ENCODE data around the gene ILF2. TPM values are rescaled to one million over a fixed set of nuclear protein-coding genes. Genes with fewer than 3 reads are reported as not detected.

ILF2 gene
- polyA plus RNA-seq, 1 donor, result 152 TPM

DNA sequence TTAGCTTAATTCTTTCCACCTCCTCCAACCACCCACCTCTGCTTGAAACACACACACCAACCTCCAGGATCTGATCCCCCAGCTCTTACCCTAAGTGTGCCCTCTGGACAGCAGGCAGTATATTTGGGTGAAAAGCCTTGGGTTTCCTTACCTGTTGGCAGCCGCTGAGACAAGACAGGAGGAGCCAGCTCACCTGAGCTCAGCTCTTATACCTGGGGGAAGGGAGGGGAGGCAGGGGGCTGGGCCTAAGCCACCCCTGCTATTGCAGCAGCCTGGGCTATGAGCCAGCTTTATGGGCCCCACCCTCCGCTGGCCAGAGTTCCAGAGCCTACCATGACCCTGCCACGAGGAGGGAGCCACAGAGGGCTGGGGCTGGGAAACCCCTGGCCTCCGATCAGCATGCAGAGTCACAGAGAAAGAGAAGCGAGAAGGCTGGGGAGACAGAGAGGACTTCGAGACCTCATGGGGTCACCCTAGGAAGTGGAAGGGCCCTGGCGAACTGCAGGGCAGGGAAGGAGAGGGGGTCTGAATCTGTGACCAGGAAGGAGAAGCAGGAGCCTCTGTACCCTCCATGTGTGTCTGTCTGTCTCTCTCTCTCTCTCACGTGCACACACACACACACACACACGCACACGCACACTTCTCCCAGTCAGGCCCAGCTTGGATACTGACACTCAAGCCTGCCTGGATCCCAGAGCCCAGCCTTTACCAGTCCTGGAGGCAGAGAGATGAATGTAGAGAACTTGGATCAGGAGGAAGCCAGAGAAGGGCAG, 54.5 kb downstream of the ILF2 start, which contains the start of gene S100A14:
TSS of gene S100A14 (minus strand) at position 182 of the 773 bp plus-strand sequence. CDS start 467 bp downstream, outside the sequence.
- Histone ChIP-seq H3K27me3 (ENCODE audit: control insufficient read depth, insufficient read depth, low read length) (no peaks in the 10 kb centered on the region), H3K4me1 (ENCODE audit: control insufficient read depth, insufficient read depth, low read length) (peaks cover 44% of the 10 kb centered on the region), H3K4me3 (ENCODE audit: low read length) (peak within 1 kb of the TSS; percentile 65), H3K9me3 (ENCODE audit: control insufficient read depth, low read depth, low read length) (no peaks in the 10 kb centered on the region), H3K36me3 (ENCODE audit: control insufficient read depth, insufficient read depth, low read length) (peaks cover 4% of the 10 kb centered on the region), H3K27ac (ENCODE audit: low read length) (peak within 1 kb of the TSS; percentile 94)
- peak; percentile 95 to 97 for DNase-seq
- WGBS (ENCODE audit: insufficient coverage, low lambda C conversion rate), result no CpG with 5 or more reads among the region's 10 CpGs

GRCh38 chr1:153615406-153615805, 55.4 kb downstream of the ILF2 start:
- DNase-seq, result no peak
- no peaks in the 10 kb centered on the region for H3K27me3 ChIP-seq (ENCODE audit: control insufficient read depth, insufficient read depth, low read length)
- H3K4me1 ChIP-seq (ENCODE audit: control insufficient read depth, insufficient read depth, low read length), result peaks cover 52% of the 10 kb centered on the region
- WGBS (ENCODE audit: insufficient coverage, low lambda C conversion rate), result no CpG with 5 or more reads among the region's 2 CpGs
- H3K27ac ChIP-seq (ENCODE audit: low read length), result peak overlapping the region; percentile 94
- H3K9me3 ChIP-seq (ENCODE audit: control insufficient read depth, low read depth, low read length), result no peaks in the 10 kb centered on the region
- H3K4me3 ChIP-seq (ENCODE audit: low read length), result peak overlapping the region; percentile 65
- H3K36me3 ChIP-seq (ENCODE audit: control insufficient read depth, insufficient read depth, low read length), result peaks cover 4% of the 10 kb centered on the region

GRCh38 chr1:153614906-153615305, 55.9 kb downstream of the ILF2 start:
- Histone ChIP-seq H3K36me3 (ENCODE audit: control insufficient read depth, insufficient read depth, low read length) (peaks cover 4% of the 10 kb centered on the region), H3K27ac (ENCODE audit: low read length) (peak overlapping the region; percentile 8), H3K9me3 (ENCODE audit: control insufficient read depth, low read depth, low read length) (no peaks in the 10 kb centered on the region), H3K27me3 (ENCODE audit: control insufficient read depth, insufficient read depth, low read length) (no peaks in the 10 kb centered on the region), H3K4me1 (ENCODE audit: control insufficient read depth, insufficient read depth, low read length) (peaks cover 57% of the 10 kb centered on the region), H3K4me3 (ENCODE audit: low read length) (peak overlapping the region; percentile 65)
- no CpG with 5 or more reads among the region's 7 CpGs for WGBS (ENCODE audit: insufficient coverage, low lambda C conversion rate)
- no peak for DNase-seq

GRCh38 chr1:153614189-153614900, 56.4 kb downstream of the ILF2 start:
- Histone ChIP-seq H3K9me3 (ENCODE audit: control insufficient read depth, low read depth, low read length) (no peaks in the 10 kb centered on the region), H3K4me1 (ENCODE audit: control insufficient read depth, insufficient read depth, low read length) (peaks cover 62% of the 10 kb centered on the region), H3K4me3 (ENCODE audit: low read length) (peak overlapping the region; percentile 65), H3K27me3 (ENCODE audit: control insufficient read depth, insufficient read depth, low read length) (no peaks in the 10 kb centered on the region), H3K27ac (ENCODE audit: low read length) (peak overlapping the region; percentile 8), H3K36me3 (ENCODE audit: control insufficient read depth, insufficient read depth, low read length) (peaks cover 4% of the 10 kb centered on the region)
- DNase-seq, result peak in 1 of 2 donors; percentile 46
- WGBS (ENCODE audit: insufficient coverage, low lambda C conversion rate), result 67% methylated on average over 1 of the region's 2 CpGs

GRCh38 chr1:153613406-153613805, 57.4 kb downstream of the ILF2 start:
- Histone ChIP-seq H3K36me3 (ENCODE audit: control insufficient read depth, insufficient read depth, low read length) (no peaks in the 10 kb centered on the region), H3K9me3 (ENCODE audit: control insufficient read depth, low read depth, low read length) (no peaks in the 10 kb centered on the region), H3K4me1 (ENCODE audit: control insufficient read depth, insufficient read depth, low read length) (peaks cover 70% of the 10 kb centered on the region), H3K27me3 (ENCODE audit: control insufficient read depth, insufficient read depth, low read length) (no peaks in the 10 kb centered on the region), H3K4me3 (ENCODE audit: low read length) (peak overlapping the region; percentile 76), H3K27ac (ENCODE audit: low read length) (peak overlapping the region; percentile 94)
- no CpG with 5 or more reads among the region's 5 CpGs for WGBS (ENCODE audit: insufficient coverage, low lambda C conversion rate)
- DNase-seq, result no peak

DNA sequence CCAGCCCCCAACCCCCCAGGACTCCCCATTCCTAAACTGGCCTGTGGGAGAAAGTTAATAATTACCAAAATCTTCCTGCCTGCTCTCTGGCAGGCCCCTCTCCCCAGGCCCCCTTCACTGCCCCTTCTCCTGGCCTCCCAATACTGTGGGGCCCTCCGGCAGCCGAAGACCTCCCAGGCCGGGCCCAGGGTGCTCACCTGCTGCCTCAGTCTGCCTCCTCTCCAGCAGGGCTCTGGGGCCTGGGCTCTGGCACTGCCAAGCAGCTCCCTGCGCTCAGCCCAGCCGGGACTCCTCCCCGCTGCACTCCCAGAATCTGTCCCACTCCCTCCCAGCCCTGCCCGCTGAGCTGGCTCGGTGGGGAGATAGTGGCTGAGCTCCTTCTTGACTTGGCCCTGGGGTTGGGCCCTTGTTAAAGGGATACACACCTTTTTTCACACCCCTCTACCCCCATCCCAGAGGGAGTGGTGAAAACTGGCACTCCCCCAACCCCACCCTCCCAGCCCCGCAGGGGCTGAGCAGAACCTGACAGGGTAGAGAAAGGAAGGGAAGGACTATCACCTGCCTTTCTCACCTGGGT, 58.0 kb downstream of the ILF2 start, which contains the start of gene S100A16:
TSS of gene S100A16 (minus strand) at position 383 of the 577 bp plus-strand sequence. CDS start 4,986 bp downstream, outside the sequence.
- peaks cover 4% of the 10 kb centered on the region for H3K9me3 ChIP-seq (ENCODE audit: control insufficient read depth, low read depth, low read length)
- peaks cover 3% of the 10 kb centered on the region for H3K36me3 ChIP-seq (ENCODE audit: control insufficient read depth, insufficient read depth, low read length)
- peak; percentile 81 to 94 for DNase-seq
- H3K4me3 ChIP-seq (ENCODE audit: low read length), result peak within 1 kb of the TSS; percentile 76
- WGBS (ENCODE audit: insufficient coverage, low lambda C conversion rate), result no CpG with 5 or more reads among the region's 9 CpGs
- peak within 1 kb of the TSS; percentile 94 for H3K27ac ChIP-seq (ENCODE audit: low read length)
- no peaks in the 10 kb centered on the region for H3K27me3 ChIP-seq (ENCODE audit: control insufficient read depth, insufficient read depth, low read length)
- H3K4me1 ChIP-seq (ENCODE audit: control insufficient read depth, insufficient read depth, low read length), result peaks cover 75% of the 10 kb centered on the region

DNA sequence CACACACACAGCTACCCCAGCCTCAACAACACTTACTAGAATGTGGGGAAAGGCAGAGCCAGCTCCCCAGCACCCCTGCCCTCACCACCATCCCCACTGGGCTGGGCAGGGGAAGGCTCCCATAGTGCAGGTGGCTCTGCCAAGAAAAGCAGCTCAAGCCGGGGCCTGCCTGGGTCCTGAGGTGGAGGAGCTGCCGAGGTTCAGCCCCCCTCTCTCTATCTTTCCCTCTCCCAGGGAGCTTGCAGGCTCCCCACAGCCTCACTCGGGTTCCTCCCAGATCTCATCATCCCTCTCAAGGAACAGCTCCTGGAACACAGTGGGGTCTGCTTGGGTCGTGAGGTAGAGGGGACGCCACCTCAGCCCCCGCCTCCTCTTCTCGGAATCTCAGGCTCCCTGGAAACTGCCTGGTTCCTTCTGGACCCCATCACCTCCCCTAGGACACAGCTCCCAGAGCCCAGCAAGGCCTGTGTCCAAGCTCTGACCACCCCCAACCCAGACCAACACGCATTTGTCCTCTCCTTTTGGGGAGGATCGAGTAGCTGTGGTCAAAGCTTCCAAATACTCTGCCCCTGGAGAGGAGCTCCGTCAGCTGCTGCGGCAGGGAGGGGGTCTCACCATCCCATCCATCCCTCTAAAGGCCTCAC, 58.6 kb downstream of the ILF2 start:
- Histone ChIP-seq H3K27me3 (ENCODE audit: control insufficient read depth, insufficient read depth, low read length) (no peaks in the 10 kb centered on the region), H3K4me1 (ENCODE audit: control insufficient read depth, insufficient read depth, low read length) (peaks cover 72% of the 10 kb centered on the region), H3K9me3 (ENCODE audit: control insufficient read depth, low read depth, low read length) (peaks cover 4% of the 10 kb centered on the region), H3K4me3 (ENCODE audit: low read length) (peak overlapping the region; percentile 76), H3K36me3 (ENCODE audit: control insufficient read depth, insufficient read depth, low read length) (peaks cover 10% of the 10 kb centered on the region), H3K27ac (ENCODE audit: low read length) (peak overlapping the region; percentile 94)
- DNase-seq, result peak in 1 of 2 donors; percentile 66
- no CpG with 5 or more reads among the region's 11 CpGs for WGBS (ENCODE audit: insufficient coverage, low lambda C conversion rate)

Other genes starting within 250 kb of the ILF2 start
- not detected for gene S100A7, start 210.3 kb downstream of the ILF2 start, polyA plus RNA-seq
- 334 TPM for gene S100A6, start 135.0 kb downstream of the ILF2 start, polyA plus RNA-seq
- gene S100A5, start 130.1 kb downstream of the ILF2 start, polyA plus RNA-seq, result 0.10 TPM
- 18.0 TPM for gene S100A4, start 125.2 kb downstream of the ILF2 start, polyA plus RNA-seq
- gene S100A3, start 121.7 kb downstream of the ILF2 start, polyA plus RNA-seq, result not detected
- gene S100A2, start 105.1 kb downstream of the ILF2 start, polyA plus RNA-seq, result 0.67 TPM
- gene S100A16, start 57.9 kb downstream of the ILF2 start, polyA plus RNA-seq, result 134 TPM
- gene S100A14, start 54.7 kb downstream of the ILF2 start, polyA plus RNA-seq, result 437 TPM
- 77.2 TPM for gene S100A13, start 43.5 kb downstream of the ILF2 start, polyA plus RNA-seq
- gene S100A1, start 42.6 kb downstream of the ILF2 start, polyA plus RNA-seq, result 2.8 TPM
- gene CHTOP, start 36.9 kb downstream of the ILF2 start, polyA plus RNA-seq, result 99.4 TPM
- gene SNAPIN, start 12.3 kb downstream of the ILF2 start, polyA plus RNA-seq, result 30.9 TPM
- gene NPR1, start 7.7 kb upstream of the ILF2 start, polyA plus RNA-seq, result 4.7 TPM
- gene INTS3, start 57.1 kb upstream of the ILF2 start, polyA plus RNA-seq, result 62.3 TPM
- 32.4 TPM for gene SLC27A3, start 104.4 kb upstream of the ILF2 start, polyA plus RNA-seq